ENCODE data around the gene GCSAM. TPM values are rescaled to one million over a fixed set of nuclear protein-coding genes. Genes with fewer than 3 reads are reported as not detected.

The GCSAM gene
- total and polyA plus RNA-seq, 2 experiments from 2014 or later = 0.66 TPM; not detected in 1

DNA sequence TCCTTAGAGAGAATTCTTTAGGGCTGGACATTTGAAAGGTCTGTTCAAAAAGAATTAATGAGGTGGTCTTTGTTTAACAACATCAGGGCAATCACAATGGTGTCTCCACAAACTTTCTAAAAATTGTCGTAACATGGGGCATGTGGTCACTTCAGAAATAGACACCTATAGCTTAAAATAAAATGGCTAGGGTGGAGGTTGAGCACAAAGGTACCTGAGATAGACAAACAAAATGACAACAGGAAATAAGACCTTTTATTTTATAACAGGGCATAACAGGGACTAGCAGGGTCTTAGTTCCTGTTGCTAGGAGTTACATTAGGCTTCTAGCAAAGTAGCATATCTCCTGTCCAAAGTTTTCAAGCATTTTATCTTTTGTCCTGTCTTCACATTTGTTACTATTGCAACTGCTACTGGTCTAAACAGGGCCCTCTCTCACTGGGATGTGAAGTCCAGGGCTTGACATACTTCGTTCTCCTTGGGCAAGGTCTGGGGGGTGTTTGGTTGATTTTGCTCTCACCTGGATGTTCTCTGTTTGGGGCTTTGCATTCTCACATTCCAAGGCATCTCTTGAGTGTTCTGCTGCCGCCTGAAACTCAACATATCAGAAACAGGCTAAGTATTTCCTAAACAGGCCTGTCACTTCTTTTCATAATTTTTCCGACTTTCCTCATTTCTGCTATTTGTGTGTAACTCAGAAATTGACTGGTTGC lies 3.0 kb downstream of the GCSAM start:
- no peaks in the 10 kb centered on the region for H3K9me2 ChIP-seq (replicated peaks; ENCODE audit: insufficient read depth)
- TF ChIP-seq EZH2phosphoT487 (IDR thresholded peaks at IDR 0.05; ENCODE audit: low read depth, severe bottlenecking, unreplicated experiment) (no peak), EZH2 (IDR thresholded peaks at IDR 0.05; ENCODE audit: borderline replicate concordance) (no peak)
- TF ChIP-seq, protein P1, sequence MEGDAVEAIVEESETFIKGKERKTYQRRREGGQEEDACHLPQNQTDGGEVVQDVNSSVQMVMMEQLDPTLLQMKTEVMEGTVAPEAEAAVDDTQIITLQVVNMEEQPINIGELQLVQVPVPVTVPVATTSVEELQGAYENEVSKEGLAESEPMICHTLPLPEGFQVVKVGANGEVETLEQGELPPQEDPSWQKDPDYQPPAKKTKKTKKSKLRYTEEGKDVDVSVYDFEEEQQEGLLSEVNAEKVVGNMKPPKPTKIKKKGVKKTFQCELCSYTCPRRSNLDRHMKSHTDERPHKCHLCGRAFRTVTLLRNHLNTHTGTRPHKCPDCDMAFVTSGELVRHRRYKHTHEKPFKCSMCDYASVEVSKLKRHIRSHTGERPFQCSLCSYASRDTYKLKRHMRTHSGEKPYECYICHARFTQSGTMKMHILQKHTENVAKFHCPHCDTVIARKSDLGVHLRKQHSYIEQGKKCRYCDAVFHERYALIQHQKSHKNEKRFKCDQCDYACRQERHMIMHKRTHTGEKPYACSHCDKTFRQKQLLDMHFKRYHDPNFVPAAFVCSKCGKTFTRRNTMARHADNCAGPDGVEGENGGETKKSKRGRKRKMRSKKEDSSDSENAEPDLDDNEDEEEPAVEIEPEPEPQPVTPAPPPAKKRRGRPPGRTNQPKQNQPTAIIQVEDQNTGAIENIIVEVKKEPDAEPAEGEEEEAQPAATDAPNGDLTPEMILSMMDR (IDR thresholded peaks at IDR 0.05; ENCODE audit: poor library complexity) = no peak

DNA sequence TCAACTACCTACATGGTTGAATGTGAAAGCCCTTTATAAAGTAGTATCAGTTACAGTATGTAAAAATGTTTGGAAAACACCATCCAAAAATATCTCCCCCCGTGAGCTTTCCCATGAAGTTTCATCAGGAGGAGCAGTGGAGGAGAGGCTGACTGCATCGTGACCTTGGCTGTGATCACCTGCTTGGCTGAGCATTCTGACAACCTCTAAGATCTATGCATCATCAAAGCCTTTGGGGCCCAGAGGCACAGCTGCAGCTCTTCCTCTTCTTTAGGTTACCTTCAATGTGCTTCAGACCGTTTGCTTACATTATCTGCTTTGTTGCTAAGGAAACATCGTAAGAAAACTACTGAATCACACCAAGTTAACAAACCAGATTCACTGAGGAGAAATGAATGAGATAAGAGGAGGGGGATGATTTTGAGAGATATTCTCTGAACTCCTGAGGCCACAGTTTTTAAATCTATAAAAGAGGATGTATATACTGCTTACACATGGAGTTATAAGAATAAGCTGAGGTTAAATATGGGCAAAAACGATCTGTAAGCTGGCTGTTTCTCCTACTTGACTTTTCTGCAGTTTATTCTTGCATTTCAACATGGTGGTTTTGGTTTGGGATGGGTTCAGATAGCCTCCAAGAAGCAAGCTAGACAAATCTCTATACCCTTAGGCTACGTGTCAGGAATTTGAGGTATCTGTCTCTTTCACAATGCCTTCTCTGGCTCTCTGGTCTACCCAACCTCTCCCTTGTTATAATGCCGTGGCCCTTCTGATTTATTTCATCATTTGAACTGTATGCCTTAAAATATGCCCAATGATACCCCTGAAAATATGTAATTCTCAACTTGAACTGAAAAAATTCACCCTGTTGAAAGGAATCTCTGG lies 4.0 kb downstream of the GCSAM start:
- no peaks in the 10 kb centered on the region for H3K9me3 ChIP-seq (ENCODE audit: low read depth)
- H2AFZ ChIP-seq = no peak overlapping the region
- 56% methylated on average over 7 of the region's 7 CpGs for WGBS (ENCODE audit: low lambda C conversion rate, missing lambda C conversion rate)
- H3K4me1 ChIP-seq (ENCODE audit: insufficient read depth) = peaks cover 3% of the 10 kb centered on the region
- peak; percentile 20 for DNase-seq (ENCODE audit: low spot score)
- H3K27me3 ChIP-seq = no peaks in the 10 kb centered on the region
- H3K36me3 ChIP-seq (replicated peaks; ENCODE audit: insufficient read depth, low read depth) = no peaks in the 10 kb centered on the region
- no peaks in the 10 kb centered on the region for H3K9me2 ChIP-seq (replicated peaks; ENCODE audit: insufficient read depth)
- no peak overlapping the region for H3K27ac ChIP-seq
- H3K4me3 ChIP-seq = no peak overlapping the region
- no peaks in the 10 kb centered on the region for H4K20me1 ChIP-seq (ENCODE audit: insufficient read depth, poor library complexity, severe bottlenecking)
- no peaks in the 10 kb centered on the region for H3K79me2 ChIP-seq
- TF ChIP-seq EZH2phosphoT487 (IDR thresholded peaks at IDR 0.05; ENCODE audit: low read depth, severe bottlenecking, unreplicated experiment) (no peak), EZH2 (IDR thresholded peaks at IDR 0.05; ENCODE audit: borderline replicate concordance) (no peak)
- TF ChIP-seq, protein P1 (IDR thresholded peaks at IDR 0.05; ENCODE audit: poor library complexity) = no peak
- no peak overlapping the region for H3K4me2 ChIP-seq

More for the DNA sequence above, 3.0 kb downstream of the GCSAM start:
- Histone ChIP-seq H2AFZ (no peak overlapping the region), H3K4me2 (no peak overlapping the region), H3K27ac (no peak overlapping the region), H3K27me3 (no peaks in the 10 kb centered on the region), H3K9me3 (ENCODE audit: low read depth) (no peaks in the 10 kb centered on the region), H3K79me2 (no peaks in the 10 kb centered on the region), H3K4me1 (ENCODE audit: insufficient read depth) (peaks cover 3% of the 10 kb centered on the region), H3K36me3 (replicated peaks; ENCODE audit: insufficient read depth, low read depth) (no peaks in the 10 kb centered on the region), H4K20me1 (ENCODE audit: insufficient read depth, poor library complexity, severe bottlenecking) (no peaks in the 10 kb centered on the region), H3K4me3 (no peak overlapping the region)
- DNase-seq (ENCODE audit: low spot score) = no peak
- WGBS (ENCODE audit: low lambda C conversion rate, missing lambda C conversion rate) = 92% methylated on average over 4 of the region's 4 CpGs

DNA sequence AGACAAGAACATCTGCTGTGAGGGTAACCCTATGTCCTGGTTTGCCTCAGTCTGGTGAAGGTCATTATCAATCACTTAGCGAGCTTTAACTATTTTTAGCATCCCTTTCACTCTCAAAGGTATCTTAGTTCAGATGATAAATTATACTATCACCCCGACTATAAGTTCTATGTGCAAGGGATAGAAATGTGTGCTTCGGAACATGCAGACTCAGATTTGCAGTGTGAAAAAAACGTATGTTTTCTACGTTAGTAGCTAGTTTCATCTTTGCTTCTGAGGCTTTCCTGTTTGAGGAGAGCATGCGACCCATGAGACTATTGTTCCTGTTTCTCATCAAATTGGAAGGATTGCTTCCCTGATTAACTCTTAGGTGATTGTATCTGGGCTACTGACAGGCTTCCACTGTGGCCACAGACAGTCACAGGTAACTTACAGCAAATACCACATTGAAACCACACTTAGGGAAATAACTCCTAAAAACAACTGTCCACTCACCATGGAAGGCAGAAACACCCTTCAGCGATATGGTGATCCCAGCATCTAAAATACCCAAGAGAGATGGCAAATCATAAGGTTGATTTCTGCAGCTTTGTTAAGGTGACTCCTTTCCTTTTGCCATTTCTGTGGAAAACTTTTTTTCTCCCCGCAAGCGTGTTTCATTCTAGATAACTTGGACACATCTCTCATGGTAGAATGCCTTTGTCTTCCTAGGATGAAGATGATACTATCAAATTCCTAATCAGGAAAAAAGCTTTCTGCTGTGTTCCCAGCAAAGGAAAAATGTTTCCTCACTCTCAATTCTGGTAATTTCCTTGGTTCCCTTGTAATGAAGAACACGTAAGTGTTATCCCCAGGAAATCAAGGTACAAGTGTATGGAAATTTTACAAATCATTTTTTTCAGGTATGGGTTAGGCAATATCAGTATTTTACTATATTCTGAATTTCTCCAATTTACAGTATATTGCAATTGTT lies 5.2 kb downstream of the GCSAM start:
- no peak for DNase-seq (ENCODE audit: low spot score)
- TF ChIP-seq EZH2phosphoT487 (IDR thresholded peaks at IDR 0.05; ENCODE audit: low read depth, severe bottlenecking, unreplicated experiment) (no peak), EZH2 (IDR thresholded peaks at IDR 0.05; ENCODE audit: borderline replicate concordance) (no peak)
- TF ChIP-seq, protein P1 (IDR thresholded peaks at IDR 0.05; ENCODE audit: poor library complexity) = no peak
- H2AFZ ChIP-seq = no peak overlapping the region
- H3K36me3 ChIP-seq (replicated peaks; ENCODE audit: insufficient read depth, low read depth) = no peaks in the 10 kb centered on the region
- H3K79me2 ChIP-seq = no peaks in the 10 kb centered on the region
- H3K4me1 ChIP-seq (ENCODE audit: insufficient read depth) = peaks cover 3% of the 10 kb centered on the region
- no peak overlapping the region for H3K4me2 ChIP-seq
- no peak overlapping the region for H3K27ac ChIP-seq
- no peaks in the 10 kb centered on the region for H4K20me1 ChIP-seq (ENCODE audit: insufficient read depth, poor library complexity, severe bottlenecking)
- no peak overlapping the region for H3K4me3 ChIP-seq
- WGBS (ENCODE audit: low lambda C conversion rate, missing lambda C conversion rate) = 77% methylated on average over 10 of the region's 10 CpGs
- H3K9me3 ChIP-seq (ENCODE audit: low read depth) = no peaks in the 10 kb centered on the region
- H3K27me3 ChIP-seq = no peaks in the 10 kb centered on the region
- H3K9me2 ChIP-seq (replicated peaks; ENCODE audit: insufficient read depth) = no peaks in the 10 kb centered on the region

Measured in hepatocyte (in vitro differentiated cells).